ENCODE measurements around the gene MRPL3.

MRPL3 gene

GRCh38 chr3:131502530-131503319, at the start of gene MRPL3:
MRPL3 (minus strand) TSS chr3:131502971; CDS start chr3:131502821, 150 bp downstream.
- DNase-seq (ENCODE audit: low spot score): peak; percentile 84

GRCh38 chr3:131551761-131552160, 49.0 kb upstream of the MRPL3 start:
- no peak for DNase-seq (ENCODE audit: low spot score)

GRCh38 chr3:131550562-131551465, 48.0 kb upstream of the MRPL3 start:
- no peak for DNase-seq (ENCODE audit: low spot score)

GRCh38 chr3:131549340-131549739, 46.6 kb upstream of the MRPL3 start:
- DNase-seq (ENCODE audit: low spot score): no peak

DNA sequence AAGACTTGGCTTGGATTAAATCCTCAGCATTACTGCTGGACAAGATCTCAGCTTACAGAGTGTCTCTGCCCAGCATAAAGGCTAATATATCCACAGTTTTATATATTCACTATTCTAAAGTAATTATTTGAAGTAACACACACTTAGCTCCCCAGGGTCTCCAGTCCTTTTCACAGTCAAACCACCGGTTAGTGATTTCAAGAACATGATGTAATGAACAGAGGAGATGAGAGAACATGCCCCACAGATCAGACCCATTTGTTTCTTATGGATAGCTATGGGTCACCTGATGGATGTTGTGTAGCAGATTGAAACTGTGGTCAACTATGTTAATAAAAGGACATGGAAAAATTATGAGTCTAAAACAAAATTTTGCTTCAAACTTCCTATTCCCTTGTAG, 44.8 kb upstream of the MRPL3 start:
- DNase-seq (ENCODE audit: low spot score): no peak

GRCh38 chr3:131546441-131546840, 43.7 kb upstream of the MRPL3 start:
- DNase-seq (ENCODE audit: low spot score): no peak

- no peak for DNase-seq (ENCODE audit: low spot score)
Observed at GRCh38 chr3:131544557-131544956, 41.8 kb upstream of the MRPL3 start.

- DNase-seq (ENCODE audit: low spot score): peak; percentile 45
Observed at GRCh38 chr3:131543714-131544113, 40.9 kb upstream of the MRPL3 start.

DNA sequence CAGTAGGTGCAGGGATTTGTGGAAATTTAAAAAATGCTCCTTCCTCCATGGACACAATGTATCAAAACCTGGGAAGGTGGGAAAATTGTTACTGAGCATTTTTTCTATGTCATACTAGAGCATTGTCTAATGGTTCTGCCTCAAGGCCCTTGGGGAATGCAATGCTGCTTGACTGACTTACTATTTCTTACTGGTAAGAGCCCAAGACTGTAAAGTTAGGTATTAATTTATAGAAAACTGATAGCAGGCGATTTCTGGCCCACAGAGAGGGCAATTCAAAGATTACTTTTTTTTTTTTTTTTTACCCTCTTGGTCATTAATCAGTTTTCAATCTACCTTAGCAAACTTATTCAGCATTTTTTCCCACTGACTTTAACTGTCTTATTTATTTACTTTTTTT, 38.5 kb upstream of the MRPL3 start:
- DNase-seq (ENCODE audit: low spot score): no peak

GRCh38 chr3:131540821-131541220, 38.0 kb upstream of the MRPL3 start:
- DNase-seq (ENCODE audit: low spot score): no peak

GRCh38 chr3:131540143-131540542, 37.4 kb upstream of the MRPL3 start:
- DNase-seq (ENCODE audit: low spot score): no peak

GRCh38 chr3:131538968-131539367, 36.2 kb upstream of the MRPL3 start:
- no peak for DNase-seq (ENCODE audit: low spot score)

GRCh38 chr3:131537531-131537930, 34.8 kb upstream of the MRPL3 start:
- DNase-seq (ENCODE audit: low spot score): no peak

GRCh38 chr3:131535596-131535995, 32.8 kb upstream of the MRPL3 start:
- no peak for DNase-seq (ENCODE audit: low spot score)

GRCh38 chr3:131535131-131535530, 32.4 kb upstream of the MRPL3 start:
- no peak for DNase-seq (ENCODE audit: low spot score)

DNA sequence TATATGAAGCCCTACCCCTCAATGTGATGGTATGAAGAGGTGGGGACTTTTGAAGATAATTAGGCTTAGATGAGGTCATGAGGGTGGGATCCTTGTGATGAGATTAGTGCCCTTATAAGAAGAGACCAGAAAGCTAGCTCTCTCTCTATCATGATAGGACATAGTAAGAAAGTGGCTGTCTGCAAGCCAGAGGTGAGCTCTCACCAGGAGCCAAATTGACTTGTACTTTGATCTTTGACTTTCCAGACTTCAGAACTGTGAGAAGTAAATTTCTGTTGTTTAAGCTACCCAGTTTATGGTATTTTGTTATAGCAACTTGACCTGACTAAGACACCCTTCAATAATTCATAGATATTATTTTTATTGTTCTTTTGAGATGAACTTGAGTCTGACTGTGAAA, 29.9 kb upstream of the MRPL3 start:
- no peak for DNase-seq (ENCODE audit: low spot score)

DNA sequence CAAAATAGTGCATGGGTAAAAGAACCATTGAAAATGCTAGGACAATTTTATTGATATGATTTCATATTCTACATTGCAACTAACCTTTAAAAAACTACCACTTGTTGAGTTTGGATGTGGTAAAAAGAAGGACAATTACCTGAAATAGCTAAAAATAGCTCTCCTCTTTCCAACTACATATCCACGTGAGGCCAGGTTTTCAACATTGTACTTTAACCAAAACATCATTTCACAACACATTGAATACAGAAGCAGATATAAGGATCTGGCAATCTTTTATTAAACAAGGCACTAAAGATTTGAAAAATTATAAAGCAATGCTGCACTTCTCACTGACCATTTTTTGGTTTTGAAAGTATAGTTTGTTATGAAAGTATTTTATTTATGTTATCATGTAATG, 28.1 kb upstream of the MRPL3 start:
- DNase-seq (ENCODE audit: low spot score): no peak

GRCh38 chr3:131530388-131530787, 27.6 kb upstream of the MRPL3 start:
- no peak for DNase-seq (ENCODE audit: low spot score)

DNA sequence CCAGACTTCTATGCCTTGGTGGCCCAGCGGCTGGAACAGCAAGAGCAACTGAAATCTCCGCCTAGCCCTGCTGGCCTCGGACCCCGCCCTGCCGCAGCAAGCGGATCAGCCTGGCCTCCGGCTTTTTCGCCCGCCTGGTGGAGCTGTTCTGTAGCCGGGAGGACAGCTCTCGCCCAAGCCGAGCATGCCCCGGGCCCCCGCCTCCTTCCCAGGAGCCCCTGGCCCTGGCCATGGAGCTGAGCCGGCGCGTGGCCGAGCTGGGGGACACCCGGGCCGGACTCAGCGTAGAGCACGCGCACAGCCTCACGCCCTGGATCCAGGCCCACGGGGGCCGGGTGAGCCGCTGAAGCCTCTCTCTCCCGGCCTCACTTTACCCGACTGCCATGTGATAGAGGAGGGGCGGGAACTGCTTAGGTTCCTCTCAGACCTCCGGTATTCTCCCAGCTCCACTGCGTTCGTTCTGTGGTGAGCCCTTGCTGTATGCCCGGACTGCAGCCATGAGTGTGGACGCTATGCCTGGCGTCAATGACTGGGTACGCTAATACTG, 24.1 kb upstream of the MRPL3 start:
- no peak for DNase-seq (ENCODE audit: low spot score)

GRCh38 chr3:131518680-131519079, 15.9 kb upstream of the MRPL3 start:
- no peak for DNase-seq (ENCODE audit: low spot score)

- no peak for DNase-seq (ENCODE audit: low spot score)
Observed at GRCh38 chr3:131505421-131505820, 2.6 kb upstream of the MRPL3 start.

DNA sequence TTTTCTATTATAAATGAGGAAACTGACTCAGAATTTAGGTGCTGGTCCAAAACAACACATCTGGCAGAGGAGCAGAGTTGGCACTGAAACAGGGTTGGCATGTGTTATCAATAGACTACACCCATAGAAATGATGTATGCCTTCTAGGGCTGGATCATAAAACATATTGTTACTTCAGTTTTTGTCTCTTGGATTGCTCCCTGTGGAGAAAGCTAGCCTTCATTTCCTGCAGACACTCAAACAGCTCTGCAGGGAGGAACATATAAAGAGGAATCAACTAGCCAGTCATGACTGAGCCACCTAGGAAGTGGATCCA, 507 bp upstream of the MRPL3 start:
- no peak for DNase-seq (ENCODE audit: low spot score)

- DNase-seq (ENCODE audit: low spot score): no peak
Observed at GRCh38 chr3:131501949-131502348, 822 bp downstream of the MRPL3 start.

Data from kidney capillary endothelial cell (primary cell).